ENCODE data around the gene NDUFA6. TPM values are rescaled to one million over a fixed set of nuclear protein-coding genes. Genes with fewer than 3 reads are reported as not detected.

NDUFA6 gene
- total RNA-seq, 1 donor from 2014 or later = 52.6 TPM

DNA sequence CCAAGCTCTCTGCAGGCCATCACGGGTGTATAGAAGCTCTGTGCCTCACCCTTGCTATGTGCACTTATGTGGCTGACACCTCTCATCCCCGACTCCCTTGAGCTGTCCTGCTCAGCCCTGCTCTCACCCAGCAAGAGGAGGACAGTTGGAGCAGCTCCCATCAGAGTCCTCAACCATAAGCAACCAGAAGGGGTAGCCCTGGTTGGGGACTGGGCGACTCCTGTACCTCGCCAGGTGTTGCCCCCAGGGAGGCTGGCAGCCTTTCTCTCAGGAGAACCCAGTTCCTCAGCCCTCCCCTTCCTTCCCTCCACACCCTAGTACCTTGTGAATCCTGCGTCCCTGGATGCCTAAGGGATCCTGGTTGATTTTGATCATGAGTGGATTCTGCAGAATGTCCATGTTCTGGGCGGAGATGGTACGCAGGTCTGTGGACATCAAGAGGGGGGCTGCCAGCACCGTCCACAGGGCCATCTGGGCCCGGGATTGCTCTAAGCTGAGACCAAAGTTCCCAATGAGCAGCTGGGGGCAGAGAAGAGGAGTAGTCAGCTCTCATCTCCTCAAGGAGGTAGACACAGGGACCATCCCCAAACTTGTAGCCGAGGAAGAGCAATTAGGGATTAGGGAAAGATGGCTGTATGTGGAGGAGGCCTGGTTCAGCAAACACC is 27.9 kb downstream of the NDUFA6 start:
- Mint-ChIP-seq H3K9me3 (peaks cover 7% of the 10 kb centered on the region), H3K36me3 (peaks cover 31% of the 10 kb centered on the region), H3K27ac (no peak overlapping the region), H3K4me3 (no peak overlapping the region), H3K4me1 (no peaks in the 10 kb centered on the region), H3K27me3 (ENCODE audit: low read depth) (no peaks in the 10 kb centered on the region)
- peak in 1 of 2 experiments; percentile 25 for DNase-seq (ENCODE audit: low spot score in 2 of 2, unreplicated experiment in 2 of 2)
- TF ChIP-seq, protein P1, sequence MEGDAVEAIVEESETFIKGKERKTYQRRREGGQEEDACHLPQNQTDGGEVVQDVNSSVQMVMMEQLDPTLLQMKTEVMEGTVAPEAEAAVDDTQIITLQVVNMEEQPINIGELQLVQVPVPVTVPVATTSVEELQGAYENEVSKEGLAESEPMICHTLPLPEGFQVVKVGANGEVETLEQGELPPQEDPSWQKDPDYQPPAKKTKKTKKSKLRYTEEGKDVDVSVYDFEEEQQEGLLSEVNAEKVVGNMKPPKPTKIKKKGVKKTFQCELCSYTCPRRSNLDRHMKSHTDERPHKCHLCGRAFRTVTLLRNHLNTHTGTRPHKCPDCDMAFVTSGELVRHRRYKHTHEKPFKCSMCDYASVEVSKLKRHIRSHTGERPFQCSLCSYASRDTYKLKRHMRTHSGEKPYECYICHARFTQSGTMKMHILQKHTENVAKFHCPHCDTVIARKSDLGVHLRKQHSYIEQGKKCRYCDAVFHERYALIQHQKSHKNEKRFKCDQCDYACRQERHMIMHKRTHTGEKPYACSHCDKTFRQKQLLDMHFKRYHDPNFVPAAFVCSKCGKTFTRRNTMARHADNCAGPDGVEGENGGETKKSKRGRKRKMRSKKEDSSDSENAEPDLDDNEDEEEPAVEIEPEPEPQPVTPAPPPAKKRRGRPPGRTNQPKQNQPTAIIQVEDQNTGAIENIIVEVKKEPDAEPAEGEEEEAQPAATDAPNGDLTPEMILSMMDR (IDR thresholded peaks at IDR 0.05; ENCODE audit: unreplicated experiment) = no peak

DNA sequence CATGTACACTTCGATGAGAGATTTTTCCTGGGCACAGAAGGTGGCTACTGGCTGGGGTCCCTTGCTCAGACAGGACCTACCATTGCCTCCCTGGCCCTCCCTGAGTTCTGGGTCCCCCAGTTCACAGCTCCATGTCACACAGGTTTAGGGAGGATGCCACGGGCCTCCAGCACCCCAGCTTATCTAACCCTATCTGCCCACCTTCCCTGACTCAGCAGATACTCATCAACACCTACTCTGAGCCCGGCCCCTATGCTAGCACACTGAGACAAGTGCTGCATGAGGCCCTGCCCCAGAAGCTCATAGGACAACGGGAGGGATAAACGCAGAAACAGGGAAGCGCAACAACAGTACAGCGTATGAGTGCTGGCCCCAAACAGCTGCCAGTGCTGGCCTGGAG is 29.5 kb downstream of the NDUFA6 start:
- TF ChIP-seq, protein P1 (IDR thresholded peaks at IDR 0.05; ENCODE audit: unreplicated experiment) = no peak

DNA sequence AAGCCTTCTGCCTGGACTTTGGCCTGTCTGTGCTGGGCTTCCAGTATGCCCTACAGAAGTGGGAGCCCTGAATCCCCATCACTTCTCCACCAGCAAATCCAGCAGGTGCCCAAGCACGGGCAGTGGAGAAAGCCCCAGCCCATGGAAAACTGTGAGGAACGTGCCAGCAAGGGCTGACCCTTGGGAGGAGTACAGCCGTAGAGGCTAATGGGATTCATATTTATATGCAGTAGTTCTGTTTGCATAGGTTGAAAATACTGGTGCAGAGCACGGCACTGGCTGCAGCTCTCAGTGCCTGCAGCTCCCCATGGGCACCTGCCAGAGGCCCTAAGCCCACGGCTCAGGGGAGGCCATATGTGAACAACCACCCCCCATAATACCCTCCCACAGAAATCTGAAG is 30.1 kb downstream of the NDUFA6 start:
- TF ChIP-seq, protein P1 (IDR thresholded peaks at IDR 0.05; ENCODE audit: unreplicated experiment) = no peak
- no peaks in the 10 kb centered on the region for H3K4me1 Mint-ChIP-seq
- H3K4me3 Mint-ChIP-seq = no peak overlapping the region
- H3K27me3 Mint-ChIP-seq (ENCODE audit: low read depth) = no peaks in the 10 kb centered on the region
- H3K36me3 Mint-ChIP-seq = peaks cover 35% of the 10 kb centered on the region
- no peak overlapping the region for H3K27ac Mint-ChIP-seq
- peaks cover 28% of the 10 kb centered on the region for H3K9me3 Mint-ChIP-seq
- DNase-seq (ENCODE audit: low spot score in 2 of 2, unreplicated experiment in 2 of 2) = no peak

More for the DNA sequence above, 29.5 kb downstream of the NDUFA6 start:
- Mint-ChIP-seq H3K9me3 (peaks cover 22% of the 10 kb centered on the region), H3K4me1 (no peaks in the 10 kb centered on the region), H3K4me3 (no peak overlapping the region), H3K27me3 (ENCODE audit: low read depth) (no peaks in the 10 kb centered on the region), H3K36me3 (peaks cover 35% of the 10 kb centered on the region), H3K27ac (no peak overlapping the region)
- DNase-seq (ENCODE audit: low spot score in 2 of 2, unreplicated experiment in 2 of 2) = peak in 1 of 2 experiments; percentile 26

DNA sequence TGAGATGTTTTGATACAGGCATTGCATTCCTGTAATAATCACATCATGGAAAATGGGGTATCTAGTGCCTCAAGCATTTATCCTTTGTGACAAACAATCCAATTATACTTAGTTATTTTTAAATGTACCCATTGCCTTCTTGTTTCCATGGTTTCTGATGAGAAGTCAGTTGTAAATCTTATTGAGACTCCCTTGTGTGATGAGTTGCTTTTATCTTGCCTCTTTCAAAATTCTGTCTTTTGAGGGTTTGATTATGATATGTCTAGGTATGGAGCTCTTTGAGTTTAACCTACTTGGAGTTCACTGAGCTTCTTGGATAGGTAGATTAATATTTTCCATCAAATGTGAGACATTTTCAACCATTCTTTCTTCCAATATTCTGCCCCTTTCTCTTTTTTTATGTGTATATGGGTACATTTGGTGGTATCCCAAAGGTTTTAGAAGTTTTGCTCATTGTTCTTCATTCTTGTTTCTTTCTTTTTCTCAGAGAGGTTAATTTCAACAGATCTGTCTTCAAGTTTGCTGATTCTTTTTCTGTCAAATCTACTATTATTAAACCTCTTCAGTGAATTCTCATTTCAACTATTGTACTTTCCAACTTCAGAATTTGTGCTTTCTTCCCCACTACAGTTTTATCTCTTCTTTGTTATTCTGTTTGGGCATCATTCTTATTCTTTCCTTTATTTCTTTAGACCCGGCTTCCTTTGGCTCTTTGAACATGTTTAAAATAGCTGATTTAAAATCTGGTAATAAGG is 33.6 kb downstream of the NDUFA6 start:
- Mint-ChIP-seq H3K4me3 (no peak overlapping the region), H3K27me3 (ENCODE audit: low read depth) (no peaks in the 10 kb centered on the region), H3K9me3 (peaks cover 29% of the 10 kb centered on the region)

DNA sequence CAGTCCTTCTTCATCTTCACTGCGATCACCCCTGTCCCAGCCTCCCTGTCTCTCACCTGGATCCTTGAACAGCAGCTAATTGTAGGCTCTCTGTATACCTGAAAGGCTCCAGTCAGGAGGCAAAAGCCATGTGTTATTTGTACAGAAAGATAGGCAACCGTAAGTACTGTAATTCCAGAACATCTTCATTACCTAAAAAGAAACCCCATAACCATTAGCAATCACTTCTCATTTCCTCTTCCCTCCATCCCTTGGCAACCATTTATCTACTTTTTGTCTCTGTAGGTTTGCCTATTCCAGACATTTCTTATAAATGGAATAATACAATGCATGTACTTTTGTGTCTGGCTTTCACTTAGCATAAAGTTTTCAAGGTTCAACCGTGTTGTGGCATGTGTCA is 37.8 kb downstream of the NDUFA6 start:
- no peak for DNase-seq (ENCODE audit: low spot score in 2 of 2, unreplicated experiment in 2 of 2)
- Mint-ChIP-seq H3K27ac (no peak overlapping the region), H3K36me3 (peaks cover 9% of the 10 kb centered on the region), H3K4me1 (no peaks in the 10 kb centered on the region), H3K4me3 (no peak overlapping the region), H3K27me3 (ENCODE audit: low read depth) (no peaks in the 10 kb centered on the region), H3K9me3 (peaks cover 22% of the 10 kb centered on the region)
- TF ChIP-seq, protein P1 (IDR thresholded peaks at IDR 0.05; ENCODE audit: unreplicated experiment) = no peak

More for the DNA sequence above, 33.6 kb downstream of the NDUFA6 start:
- TF ChIP-seq, protein P1 (IDR thresholded peaks at IDR 0.05; ENCODE audit: unreplicated experiment) = no peak
- Mint-ChIP-seq H3K36me3 (peaks cover 31% of the 10 kb centered on the region), H3K27ac (no peak overlapping the region), H3K4me1 (no peaks in the 10 kb centered on the region)
- DNase-seq (ENCODE audit: low spot score in 2 of 2, unreplicated experiment in 2 of 2) = no peak

Measured in mesothelial cell of epicardium (in vitro differentiated cells).